ENCODE measurements around the gene RAB28.

RAB28 gene

GRCh38 chr4:13484122-13484748, at the start of gene RAB28:
Gene RAB28, minus strand, starts transcription at chr4:13484340.
- DNase-seq, result peak; percentile 41

GRCh38 chr4:13531625-13531998, 47.5 kb upstream of the RAB28 start:
- DNase-seq, result no peak

GRCh38 chr4:13530823-13531624, 46.9 kb upstream of the RAB28 start:
- DNase-seq, result no peak

DNA sequence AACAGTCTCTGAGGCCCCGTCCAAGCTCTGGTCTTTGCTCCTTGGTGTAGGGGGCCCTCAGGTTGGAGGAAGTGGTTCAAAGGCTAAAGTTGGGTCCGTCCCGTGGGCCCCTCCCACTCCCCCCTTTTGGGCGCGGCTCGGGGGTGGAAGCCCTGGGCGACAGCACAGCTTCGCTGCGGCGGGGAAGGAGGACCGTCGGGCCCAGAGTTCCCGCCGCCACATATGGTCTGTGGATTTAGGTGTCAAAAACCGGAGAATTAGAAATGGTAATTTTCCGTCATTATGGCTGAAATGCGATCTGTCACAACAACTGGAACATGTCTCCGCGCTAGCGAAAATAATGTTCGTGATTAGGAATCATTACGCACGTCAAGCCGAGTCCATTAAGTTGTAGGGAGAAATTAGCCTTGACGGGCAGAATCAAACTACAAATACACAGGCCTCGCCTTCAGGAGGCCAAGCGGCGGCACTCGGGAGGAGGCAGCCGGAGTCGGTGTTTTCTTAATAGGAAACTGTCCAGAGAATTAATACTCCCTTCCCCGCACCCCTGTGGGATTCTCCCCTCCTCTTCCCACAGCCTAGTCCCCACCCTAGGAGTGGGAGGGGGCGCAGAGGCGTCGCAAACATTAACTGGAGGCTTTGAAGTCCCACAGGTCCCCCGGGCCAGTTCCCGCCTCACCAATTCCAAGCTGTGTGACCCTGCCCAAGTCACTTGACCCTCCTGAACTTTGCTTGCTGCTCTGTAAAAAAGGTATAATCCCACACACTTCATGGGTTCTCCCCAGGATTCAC, 45.2 kb upstream of the RAB28 start:
- no peak for DNase-seq

DNA sequence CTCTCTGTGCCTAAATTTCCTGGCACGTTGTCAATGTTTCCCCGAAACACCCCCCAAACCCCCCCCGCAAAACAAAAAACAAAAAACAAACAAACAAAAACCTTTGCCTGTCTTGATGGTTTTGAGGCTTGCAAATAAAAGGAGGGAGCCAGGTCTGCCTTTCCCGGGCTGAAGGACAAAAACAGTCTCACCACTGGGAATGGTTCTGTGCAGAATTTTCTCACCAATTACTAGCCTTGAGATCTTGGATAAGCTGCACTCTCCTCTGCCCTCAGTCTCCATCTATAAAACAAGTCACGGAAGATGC, 44.6 kb upstream of the RAB28 start:
- no peak for DNase-seq

DNA sequence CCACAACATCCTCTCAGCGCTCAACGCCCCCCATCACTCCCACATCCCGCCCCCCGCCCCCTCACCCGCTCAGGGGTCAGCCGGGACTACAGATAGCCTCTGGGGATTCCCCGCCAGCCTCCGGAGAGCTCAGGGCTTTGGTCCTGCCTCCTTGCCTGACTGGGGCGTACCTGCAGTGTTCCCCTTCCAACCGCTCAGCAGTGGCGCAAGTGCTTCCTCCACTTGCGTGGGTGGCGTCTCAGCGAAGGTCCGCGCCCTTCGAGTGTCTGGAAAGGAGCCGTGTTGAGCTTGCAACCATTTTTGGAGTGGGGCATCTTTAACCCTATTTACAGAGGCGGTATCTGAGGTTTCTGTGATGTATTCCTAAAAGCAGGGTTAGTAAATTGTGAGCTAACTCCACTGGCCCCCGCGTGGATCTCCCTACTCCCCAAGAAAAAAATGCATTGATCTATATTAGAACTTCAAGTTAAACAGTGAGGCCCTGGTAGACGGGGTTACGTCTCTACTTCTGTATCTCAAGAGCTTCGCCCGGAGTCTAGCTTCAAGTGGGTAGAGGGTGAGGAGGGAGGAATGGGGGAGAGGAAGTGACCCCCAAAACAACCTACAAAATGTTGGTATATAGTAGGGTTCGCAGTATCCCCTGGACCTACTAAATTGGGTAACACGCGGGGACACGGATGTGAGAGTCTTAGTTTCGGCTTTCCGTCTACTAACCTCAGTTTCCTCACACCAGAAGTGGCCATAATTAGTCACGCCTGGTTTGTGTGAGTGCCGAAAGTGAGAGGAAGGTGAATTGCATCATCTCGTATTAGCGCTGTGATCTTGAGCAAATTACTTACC, 44.1 kb upstream of the RAB28 start:
- DNase-seq, result no peak

DNA sequence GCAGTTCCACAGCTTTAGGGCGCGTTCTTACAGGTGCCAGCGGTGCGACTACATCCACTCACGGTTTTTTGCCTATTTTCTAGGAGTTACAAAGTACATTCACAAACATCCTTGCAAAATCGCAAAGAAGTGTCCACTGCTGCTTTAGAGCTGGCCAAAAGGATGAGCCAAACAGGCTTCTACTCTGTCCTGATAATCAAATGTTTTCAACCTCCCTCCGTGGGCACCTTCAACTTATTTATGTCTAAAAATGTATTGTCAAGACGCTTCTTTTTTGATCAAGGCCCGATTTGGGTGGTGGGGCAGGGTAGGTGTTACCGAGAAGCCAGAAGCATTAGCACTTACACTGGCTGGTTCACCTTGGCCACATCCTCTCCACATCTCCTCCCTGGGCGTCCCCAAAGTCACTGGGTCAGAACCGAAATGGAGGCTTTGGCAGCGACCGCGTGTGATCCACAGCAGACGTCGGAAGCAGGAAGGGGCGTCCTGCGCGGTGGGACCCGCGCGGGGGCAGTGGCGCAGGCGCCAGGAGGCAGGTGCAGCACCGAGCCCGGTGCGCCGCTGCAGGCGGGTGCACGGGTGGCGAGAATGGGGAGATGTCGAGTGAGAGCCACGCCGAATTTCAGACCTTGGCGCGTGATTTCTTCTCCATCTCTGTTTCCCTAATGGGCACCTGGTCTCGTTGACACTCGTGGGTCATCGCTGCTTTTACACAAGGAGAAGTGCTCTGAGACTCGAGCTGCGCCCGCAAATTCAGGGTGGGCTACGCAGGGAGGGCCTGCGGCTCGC, 43.2 kb upstream of the RAB28 start:
- DNase-seq, result no peak

DNA sequence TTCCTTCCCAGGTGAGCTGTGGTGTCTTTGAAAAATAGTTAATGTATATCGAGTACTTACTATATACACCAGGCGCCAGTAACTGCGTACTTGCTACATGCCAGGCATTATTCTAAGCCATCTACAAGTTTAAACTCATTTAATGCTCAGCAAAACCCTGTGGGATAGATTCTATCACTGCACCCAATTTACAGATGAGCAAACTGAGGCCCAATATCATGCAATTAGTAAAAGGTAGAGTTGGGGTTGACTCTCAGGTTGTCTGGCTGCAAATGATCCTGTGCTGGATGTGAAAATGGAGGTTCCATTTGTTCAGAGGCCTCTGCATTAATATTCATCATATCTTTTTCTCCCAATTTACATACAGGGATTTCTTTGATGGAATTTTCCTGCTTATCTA, 42.5 kb upstream of the RAB28 start:
- no peak for DNase-seq

- DNase-seq, result no peak
Measured at GRCh38 chr4:13525606-13526281, 41.6 kb upstream of the RAB28 start.

DNA sequence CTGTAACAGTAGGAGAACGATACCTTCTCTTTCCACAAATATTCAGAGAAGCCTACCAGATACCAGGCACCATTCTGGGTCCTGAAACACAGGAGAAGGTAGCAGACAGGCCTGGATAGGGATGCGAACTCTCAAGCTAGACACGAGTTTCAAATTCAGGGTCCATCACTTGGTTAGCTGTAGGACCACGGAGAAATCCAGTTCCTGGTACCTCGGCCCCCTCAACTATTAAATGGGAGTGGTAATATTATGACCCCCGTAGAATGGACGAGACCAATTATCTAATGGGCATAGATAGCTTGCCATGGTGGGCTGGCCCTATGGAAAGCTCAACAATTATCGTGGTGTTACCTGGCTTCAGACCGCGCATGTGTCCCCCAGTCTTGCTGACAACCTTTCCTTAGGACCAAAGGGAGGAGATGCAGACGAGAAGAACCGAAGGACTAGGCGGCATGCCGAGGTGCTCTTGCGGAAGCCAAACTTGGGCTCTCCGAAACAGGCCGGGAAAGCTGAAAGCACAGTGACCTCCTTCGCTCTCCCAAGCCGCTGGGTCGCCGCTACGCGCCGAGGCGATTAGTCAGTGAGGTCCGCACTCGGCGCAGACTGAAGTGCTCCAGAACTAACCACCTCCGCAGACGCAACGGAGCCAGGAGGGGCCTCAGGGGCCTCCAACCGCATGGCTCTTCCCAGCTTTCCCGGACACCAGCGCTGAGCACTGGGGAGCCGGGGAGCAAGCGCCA, 40.5 kb upstream of the RAB28 start:
- DNase-seq, result no peak

- DNase-seq, result no peak
Measured at GRCh38 chr4:13523591-13524503, 39.7 kb upstream of the RAB28 start.

DNA sequence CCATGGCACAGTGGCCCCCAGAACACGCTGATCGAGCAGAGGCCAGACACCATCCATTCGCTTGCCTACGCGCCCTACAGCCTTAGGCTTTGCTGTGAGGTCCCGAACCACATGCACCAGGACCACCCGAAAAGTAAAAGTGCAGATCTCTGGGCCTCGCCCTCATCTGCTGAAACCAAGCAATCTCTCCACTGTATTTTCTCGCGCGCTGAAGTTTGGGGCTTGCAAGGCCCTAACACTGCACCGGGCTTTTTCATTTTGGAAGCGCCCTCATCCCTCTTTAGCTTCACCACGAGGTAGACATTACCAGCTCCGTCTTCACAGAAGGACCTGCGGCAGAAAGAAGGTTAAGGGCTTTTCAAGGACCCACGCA, 39.0 kb upstream of the RAB28 start:
- no peak for DNase-seq

DNA sequence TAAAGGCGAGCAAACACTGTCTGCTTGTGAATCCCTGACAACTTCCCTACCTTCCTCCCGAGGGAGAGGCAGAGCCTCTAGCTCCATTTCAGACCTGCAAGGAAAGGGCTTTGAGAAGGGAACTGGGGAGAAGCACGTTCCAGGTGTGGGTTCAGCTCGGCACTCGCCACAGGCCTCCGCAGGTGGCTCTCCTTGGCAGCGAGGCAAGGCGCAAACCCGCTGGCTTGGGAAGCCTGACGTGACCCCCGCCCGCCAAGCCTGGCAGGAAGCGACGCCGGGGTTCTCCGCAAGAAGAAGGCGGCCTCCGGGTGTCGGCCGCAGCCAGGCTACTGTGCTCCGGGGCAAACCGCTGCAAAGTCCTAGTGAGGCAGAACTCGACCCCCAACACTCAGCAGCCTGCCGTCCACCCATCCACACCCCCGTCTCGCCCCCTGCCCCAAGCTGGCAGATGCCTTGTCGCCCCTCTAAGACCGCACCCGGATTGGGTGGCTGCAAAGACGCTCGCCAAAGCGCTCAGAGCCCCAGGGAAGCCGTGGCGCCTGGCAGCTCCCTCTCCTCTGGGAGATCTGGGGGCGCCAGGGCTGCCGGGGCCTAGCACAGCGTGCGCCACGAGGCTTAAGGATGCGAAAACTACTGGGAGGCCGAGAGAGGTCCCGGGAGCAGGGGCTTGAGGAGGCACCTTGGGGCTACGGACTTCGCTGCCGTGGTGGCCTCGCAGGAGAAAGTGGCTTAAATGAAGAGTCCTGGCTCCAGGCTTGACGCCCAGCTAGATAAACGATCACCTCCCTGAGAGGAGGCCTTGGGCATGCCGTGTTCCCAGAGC, 38.4 kb upstream of the RAB28 start:
- DNase-seq, result no peak

GRCh38 chr4:13521047-13521446, 36.9 kb upstream of the RAB28 start:
- no peak for DNase-seq

GRCh38 chr4:13516315-13516860, 32.2 kb upstream of the RAB28 start:
- no peak for DNase-seq

GRCh38 chr4:13515268-13515667, 31.1 kb upstream of the RAB28 start:
- DNase-seq, result no peak

DNA sequence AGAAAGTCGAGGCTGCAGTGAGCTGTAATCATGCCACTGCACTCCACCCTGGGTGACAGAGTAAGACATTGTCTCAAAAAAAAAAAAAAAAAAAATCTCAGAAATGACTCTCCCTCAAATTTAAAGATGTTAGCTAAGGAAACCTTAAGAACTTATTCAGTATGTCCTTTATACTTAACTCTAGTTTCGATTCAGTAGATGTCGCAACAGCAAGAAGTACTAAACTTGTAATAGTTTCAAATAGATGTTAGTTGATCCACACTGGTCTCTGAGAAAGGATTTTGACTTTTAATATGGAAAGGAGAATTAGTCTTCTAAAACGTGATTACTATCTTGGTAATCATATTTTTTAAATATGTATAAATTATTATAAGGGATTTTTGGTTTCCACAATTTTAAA, 30.6 kb upstream of the RAB28 start:
- DNase-seq, result no peak

- DNase-seq, result no peak
Measured at GRCh38 chr4:13511101-13511500, 27.0 kb upstream of the RAB28 start.

GRCh38 chr4:13509442-13509841, 25.3 kb upstream of the RAB28 start:
- no peak for DNase-seq

All from DMS 273 treated with DMSO at 0.1 percent for 48 hours (cell line).